ENCODE results near the gene EIF4B.

Gene EIF4B

GRCh38 chr12:53077030-53077429 is 70.8 kb downstream of the EIF4B start:
- in situ Hi-C loops (cut with HindIII; ENCODE audit: low pct_ligation_motif_present, low pct_unique_long_range_greater_than_20kb, low sequenced_read_pairs), result no loop called here
- DNase-seq, result no peak

GRCh38 chr12:53078425-53079225 is 72.4 kb downstream of the EIF4B start:
- DNase-seq, result no peak
- in situ Hi-C loops (cut with HindIII; ENCODE audit: low pct_ligation_motif_present, low pct_unique_long_range_greater_than_20kb, low sequenced_read_pairs), result no loop called here

GRCh38 chr12:53079226-53080117 is 73.2 kb downstream of the EIF4B start, which contains the start of gene SPRYD3:
Gene SPRYD3 (minus strand): TSS chr12:53079390. CDS start chr12:53079333, 57 bp downstream.
- in situ Hi-C loops (cut with HindIII; ENCODE audit: low pct_ligation_motif_present, low pct_unique_long_range_greater_than_20kb, low sequenced_read_pairs), result no loop called here
- peak; percentile 99 for DNase-seq

- in situ Hi-C loops (cut with HindIII; ENCODE audit: low pct_ligation_motif_present, low pct_unique_long_range_greater_than_20kb, low sequenced_read_pairs), result no loop called here
- DNase-seq, result no peak
Observed at GRCh38 chr12:53082637-53083175, 76.5 kb downstream of the EIF4B start.

- no peak for DNase-seq
- in situ Hi-C loops (cut with HindIII; ENCODE audit: low pct_ligation_motif_present, low pct_unique_long_range_greater_than_20kb, low sequenced_read_pairs), result no loop called here
Observed at GRCh38 chr12:53086361-53086760, 80.1 kb downstream of the EIF4B start.

GRCh38 chr12:53090105-53090504 is 83.8 kb downstream of the EIF4B start:
- in situ Hi-C loops (cut with HindIII; ENCODE audit: low pct_ligation_motif_present, low pct_unique_long_range_greater_than_20kb, low sequenced_read_pairs), result no loop called here
- DNase-seq, result no peak

GRCh38 chr12:53090554-53090953 is 84.3 kb downstream of the EIF4B start:
- in situ Hi-C loops (cut with HindIII; ENCODE audit: low pct_ligation_motif_present, low pct_unique_long_range_greater_than_20kb, low sequenced_read_pairs), result no loop called here
- DNase-seq, result no peak

GRCh38 chr12:53091756-53092155 is 85.5 kb downstream of the EIF4B start:
- in situ Hi-C loops (cut with HindIII; ENCODE audit: low pct_ligation_motif_present, low pct_unique_long_range_greater_than_20kb, low sequenced_read_pairs), result no loop called here

More at GRCh38 chr12:53091756-53092155, 85.5 kb downstream of the EIF4B start:
- DNase-seq, result no peak

Measured in ACHN (cell line).